ENCODE measurements around the gene HUS1B.

HUS1B gene

DNA sequence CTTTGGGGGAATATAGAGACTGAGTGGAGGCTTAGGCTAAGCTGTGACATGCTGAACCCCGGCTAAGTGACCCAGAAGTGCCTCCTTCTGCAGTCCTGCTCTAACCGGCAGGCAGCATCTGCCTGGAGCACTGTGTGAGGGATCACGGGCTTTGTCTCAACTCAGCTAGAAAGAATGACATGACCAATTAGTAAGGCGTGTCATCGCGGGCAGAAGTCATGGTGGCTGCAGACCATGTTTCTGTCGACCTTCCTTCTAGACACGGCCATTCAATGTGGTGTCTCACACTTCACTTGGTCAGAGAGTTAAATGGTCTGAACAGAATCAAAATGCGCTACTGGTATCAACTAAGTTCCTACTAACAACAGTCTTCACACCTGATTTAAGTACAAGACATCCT is 35.0 kb downstream of the HUS1B start:
- DNase-seq (ENCODE audit: low spot score): no peak

DNA sequence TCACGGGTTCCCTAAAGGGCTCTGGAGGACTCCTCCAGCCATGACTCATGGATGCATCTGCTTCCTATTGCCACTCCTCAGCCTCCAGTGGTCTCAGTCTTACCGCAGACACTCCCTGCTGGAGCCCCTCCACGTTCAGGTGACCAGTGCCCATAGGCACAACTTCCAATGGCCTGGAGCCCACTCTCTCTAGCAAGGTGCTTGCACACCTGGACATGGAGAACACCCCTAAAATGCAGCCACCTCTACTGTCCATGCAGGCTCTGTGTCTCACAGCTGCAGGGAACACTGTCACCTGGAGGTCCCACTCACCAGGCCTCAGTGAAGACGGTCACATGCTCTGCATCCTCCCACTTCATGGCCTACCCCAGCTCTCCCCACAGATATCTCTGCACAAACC is 36.0 kb downstream of the HUS1B start:
- no peak for DNase-seq (ENCODE audit: low spot score)

DNA sequence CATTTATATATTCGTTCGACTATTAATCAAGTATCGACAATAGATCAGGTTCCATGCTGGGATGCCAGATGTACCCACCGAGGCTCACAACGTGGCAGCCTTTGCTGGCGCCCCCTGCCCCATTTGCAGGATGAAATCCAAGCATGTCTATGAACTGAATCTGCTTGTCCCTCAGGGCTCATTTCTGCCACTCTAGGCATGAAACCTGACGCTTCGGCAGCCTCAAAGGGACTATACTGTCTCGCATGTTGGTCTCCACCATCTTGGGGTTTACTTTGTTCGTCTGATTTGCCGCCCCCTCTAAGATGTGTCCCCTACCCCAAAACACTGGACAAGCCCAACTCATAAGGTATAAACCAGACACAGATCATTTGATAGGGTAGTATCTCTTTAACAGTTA is 36.7 kb downstream of the HUS1B start:
- no peak for DNase-seq (ENCODE audit: low spot score)

DNA sequence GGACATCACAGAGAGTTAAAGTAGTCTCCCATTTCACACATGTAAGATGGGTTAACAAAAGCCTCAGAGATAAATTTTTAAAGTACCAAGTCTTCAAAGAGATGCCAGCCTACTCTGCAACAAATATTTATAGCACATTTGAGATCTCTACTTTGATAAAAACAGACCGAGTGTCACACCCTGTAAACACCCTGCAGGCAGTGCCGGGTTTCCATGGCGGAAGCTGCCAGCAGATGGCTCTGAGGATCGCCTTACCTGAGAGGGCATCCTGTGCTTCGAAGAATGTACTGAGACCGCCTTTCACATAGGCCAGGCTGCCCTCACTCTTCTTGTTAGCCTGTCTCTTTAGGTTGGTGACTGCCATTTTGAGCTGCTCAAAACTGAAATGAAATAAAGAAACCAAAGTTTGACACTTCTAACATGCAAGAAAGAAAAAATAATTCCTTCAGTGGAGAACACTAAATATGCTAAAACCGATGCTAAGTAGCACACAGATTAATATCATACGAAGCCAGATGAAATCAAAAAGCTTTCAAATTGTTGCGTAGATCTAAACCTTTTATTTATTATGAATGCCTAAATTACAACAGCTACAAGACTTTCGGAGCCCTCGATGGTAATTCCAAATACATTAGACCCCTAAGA is 39.3 kb downstream of the HUS1B start:
- no peak for DNase-seq (ENCODE audit: low spot score)

DNA sequence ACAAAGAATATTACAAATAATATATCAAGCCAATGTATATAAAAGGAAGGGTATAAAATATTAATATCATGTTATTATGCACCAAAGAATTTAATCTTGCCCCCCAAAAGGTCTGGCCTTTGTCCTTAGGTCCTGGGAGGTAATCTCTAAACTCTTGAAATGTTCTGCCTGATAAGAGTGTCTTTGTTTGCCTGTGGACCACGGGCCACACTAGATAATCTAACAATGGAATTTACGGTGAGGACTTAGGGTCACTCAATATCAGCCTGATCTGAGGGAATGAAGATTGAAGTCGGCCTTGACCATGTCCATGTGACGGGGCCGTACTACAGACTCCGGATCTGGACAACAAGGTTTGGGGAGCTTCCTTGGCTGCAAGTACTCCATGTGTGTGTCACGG is 42.9 kb downstream of the HUS1B start:
- no peak for DNase-seq (ENCODE audit: low spot score)

DNA sequence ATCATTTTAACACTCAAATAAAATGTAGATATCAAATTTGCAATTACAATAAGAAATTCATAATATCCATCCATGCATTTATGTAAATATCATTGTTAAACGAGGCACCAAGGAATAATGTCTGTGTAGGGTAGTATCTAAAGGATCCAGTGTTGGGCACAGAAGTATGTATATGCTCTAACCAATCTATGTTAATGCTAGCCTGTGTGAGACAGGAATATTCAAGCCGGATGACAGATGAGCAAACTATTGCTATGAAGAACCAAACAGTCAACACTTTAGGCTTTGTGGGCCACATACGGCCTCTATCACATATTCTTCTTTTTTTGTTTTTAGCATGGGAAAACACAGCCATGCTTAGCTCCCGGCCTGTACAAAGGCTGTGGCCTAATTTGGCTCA is 45.0 kb downstream of the HUS1B start:
- no peak for DNase-seq (ENCODE audit: low spot score)

DNA sequence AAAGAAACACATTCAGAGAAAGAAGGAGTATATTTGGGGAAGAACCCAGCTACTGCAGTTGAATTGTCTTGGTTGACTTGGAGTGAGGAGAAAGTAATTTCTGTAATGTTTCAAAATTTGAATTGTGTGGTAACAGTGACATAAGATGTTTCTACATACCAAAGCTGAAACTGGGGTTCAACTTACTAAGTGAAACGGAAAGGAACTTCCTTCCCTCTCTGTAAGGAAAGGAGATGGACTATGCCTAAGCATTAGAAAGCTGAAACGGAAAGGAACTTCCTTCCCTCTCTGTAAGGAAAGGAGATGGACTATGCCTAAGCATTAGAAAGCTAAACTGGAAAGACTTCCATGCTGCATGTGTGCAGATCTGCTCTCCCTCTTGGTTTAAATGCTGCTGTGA is 46.0 kb downstream of the HUS1B start:
- no peak for DNase-seq (ENCODE audit: low spot score)

DNA sequence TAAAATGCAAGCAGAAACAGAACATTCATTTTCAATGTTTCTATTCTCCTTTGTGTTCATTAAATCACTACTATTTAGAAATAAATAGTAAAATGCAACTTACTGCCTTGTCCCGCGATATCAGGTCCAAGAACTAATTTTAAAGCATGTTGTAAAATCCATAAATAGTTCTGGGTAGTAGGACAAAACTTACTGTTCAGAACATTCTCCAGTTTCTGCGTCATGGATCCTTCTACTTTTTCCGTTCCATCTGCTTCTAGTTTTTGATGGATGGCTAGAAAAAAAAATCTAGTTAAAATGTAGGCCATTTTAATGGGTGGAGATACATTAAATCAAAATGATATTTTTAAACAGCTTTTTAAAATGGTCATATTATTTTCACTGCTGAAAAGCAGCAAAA is 47.0 kb downstream of the HUS1B start:
- no peak for DNase-seq (ENCODE audit: low spot score)

DNA sequence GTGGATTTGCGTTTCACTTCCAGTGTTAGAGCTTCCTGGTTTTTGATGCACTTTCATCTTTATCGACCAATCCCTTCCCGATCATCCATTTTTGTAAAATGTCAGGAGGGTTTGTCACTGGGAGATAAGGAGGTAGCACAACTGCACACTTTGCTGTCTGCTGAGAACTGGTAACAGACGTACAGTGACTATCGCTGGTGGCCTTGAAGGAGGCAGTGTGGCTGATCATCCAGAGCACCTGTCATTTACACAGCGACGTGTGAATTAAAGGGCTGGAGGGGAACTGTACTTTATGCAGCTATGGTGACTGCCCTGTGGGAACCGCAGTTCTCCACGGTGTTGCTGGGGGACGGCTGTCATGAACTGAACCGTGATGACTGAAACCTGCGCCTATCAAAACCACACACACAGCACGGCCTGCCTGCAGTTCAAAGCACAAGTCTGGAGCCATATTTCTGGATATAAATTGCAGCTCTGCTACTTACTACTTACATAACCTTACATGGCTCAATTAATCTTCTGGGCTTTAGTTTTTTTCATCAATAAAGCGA is 50.0 kb downstream of the HUS1B start:
- DNase-seq (ENCODE audit: low spot score): no peak
